Nephron (organoid): ENCODE data around the gene TAS2R14.

ENCODE experiments used
- H3K27ac Mint-ChIP-seq, 3 experiments: 2 replicates each; pipeline ENCODE4 v1.8.0; 2020; ENCODE audit warnings: mixed read lengths in 3 of 3, mild to moderate bottlenecking in 2 of 3, moderate library complexity in 1 of 3
- H3K27me3 Mint-ChIP-seq: 2 replicates; pipeline ENCODE4 v1.8.0; 2021; ENCODE audit warnings: low read depth, mild to moderate bottlenecking, moderate library complexity, mixed read lengths
- H3K36me3 Mint-ChIP-seq: 2 replicates; pipeline ENCODE4 v1.8.0; 2020; ENCODE audit warnings: low read depth, mixed read lengths
- H3K4me1 Mint-ChIP-seq: 2 replicates; pipeline ENCODE4 v1.8.0; 2020; ENCODE audit warnings: mixed read lengths
- H3K4me3 Mint-ChIP-seq, 3 experiments: 2 replicates each; pipeline ENCODE4 v1.8.0; 2020; ENCODE audit warnings: mild to moderate bottlenecking in 3 of 3, mixed read lengths in 3 of 3, moderate library complexity in 2 of 3
- H3K9me3 Mint-ChIP-seq: 2 replicates; pipeline ENCODE4 v1.8.0; 2020; ENCODE audit warnings: mixed read lengths
- TF ChIP-seq, protein P1 (sequence below), 3 experiments: fragments of 200-600 bp; sonication (generic); IDR thresholded peaks; one replicate each; pipeline ENCODE4 v1.5.0; 2021; ENCODE audit warnings: antibody characterized with exemption in 3 of 3; ENCODE audit not compliant: unreplicated experiment in 3 of 3

The TAS2R14 gene

DNA sequence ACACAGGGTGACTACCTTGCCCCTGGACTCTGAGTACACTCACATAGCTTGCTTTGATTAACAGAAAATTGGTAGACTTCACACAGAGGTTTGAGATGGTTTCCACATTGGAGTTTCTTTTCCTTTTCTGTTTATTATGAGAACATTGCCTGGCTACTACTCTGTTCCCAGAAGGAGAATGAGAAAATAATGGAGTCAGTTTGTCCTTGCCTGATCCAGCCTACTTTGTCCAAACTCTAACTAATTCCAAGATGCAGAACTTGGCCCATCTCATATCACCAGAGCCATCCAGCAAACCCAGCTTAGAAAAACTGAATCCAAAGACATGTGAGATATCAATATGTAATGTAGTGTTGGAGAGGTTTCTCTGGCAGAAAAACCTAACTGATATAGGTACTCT lies 27.3 kb upstream of the TAS2R14 start:
- Mint-ChIP-seq H3K9me3 (no peaks in the 10 kb centered on the region), H3K27me3 (no peaks in the 10 kb centered on the region)
- TF ChIP-seq, protein P1, sequence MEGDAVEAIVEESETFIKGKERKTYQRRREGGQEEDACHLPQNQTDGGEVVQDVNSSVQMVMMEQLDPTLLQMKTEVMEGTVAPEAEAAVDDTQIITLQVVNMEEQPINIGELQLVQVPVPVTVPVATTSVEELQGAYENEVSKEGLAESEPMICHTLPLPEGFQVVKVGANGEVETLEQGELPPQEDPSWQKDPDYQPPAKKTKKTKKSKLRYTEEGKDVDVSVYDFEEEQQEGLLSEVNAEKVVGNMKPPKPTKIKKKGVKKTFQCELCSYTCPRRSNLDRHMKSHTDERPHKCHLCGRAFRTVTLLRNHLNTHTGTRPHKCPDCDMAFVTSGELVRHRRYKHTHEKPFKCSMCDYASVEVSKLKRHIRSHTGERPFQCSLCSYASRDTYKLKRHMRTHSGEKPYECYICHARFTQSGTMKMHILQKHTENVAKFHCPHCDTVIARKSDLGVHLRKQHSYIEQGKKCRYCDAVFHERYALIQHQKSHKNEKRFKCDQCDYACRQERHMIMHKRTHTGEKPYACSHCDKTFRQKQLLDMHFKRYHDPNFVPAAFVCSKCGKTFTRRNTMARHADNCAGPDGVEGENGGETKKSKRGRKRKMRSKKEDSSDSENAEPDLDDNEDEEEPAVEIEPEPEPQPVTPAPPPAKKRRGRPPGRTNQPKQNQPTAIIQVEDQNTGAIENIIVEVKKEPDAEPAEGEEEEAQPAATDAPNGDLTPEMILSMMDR (IDR thresholded peaks at IDR 0.05; ENCODE audit: unreplicated experiment in 3 of 3) = no peak

DNA sequence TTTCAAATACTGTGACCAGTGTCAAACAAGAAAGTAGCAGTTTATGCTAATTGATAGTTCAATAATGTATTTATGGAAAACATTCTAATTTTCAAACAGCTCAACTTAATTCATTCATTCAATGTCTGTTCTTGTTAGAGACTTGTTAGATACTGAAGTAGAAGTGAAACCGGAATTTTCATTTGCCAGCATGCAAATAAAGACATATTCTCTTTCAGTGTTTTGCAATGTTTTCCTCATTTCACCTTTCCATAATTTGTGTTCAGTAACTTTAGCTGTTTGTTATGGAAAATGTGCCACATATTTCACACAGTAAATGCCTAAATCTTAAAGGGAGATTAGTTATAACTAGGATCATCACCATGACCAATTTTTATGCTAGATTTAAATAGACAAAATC lies 26.4 kb upstream of the TAS2R14 start:
- TF ChIP-seq, protein P1 (IDR thresholded peaks at IDR 0.05; ENCODE audit: unreplicated experiment in 3 of 3) = no peak
- Mint-ChIP-seq H3K27me3 (no peaks in the 10 kb centered on the region), H3K36me3 (peaks cover 34% of the 10 kb centered on the region), H3K4me3 (no peak overlapping the region), H3K27ac (no peak overlapping the region), H3K4me1 (no peaks in the 10 kb centered on the region), H3K9me3 (no peaks in the 10 kb centered on the region)

More for the DNA sequence above, 27.3 kb upstream of the TAS2R14 start:
- no peak overlapping the region for H3K4me3 Mint-ChIP-seq
- peaks cover 33% of the 10 kb centered on the region for H3K36me3 Mint-ChIP-seq
- H3K4me1 Mint-ChIP-seq = no peaks in the 10 kb centered on the region
- no peak overlapping the region for H3K27ac Mint-ChIP-seq

DNA sequence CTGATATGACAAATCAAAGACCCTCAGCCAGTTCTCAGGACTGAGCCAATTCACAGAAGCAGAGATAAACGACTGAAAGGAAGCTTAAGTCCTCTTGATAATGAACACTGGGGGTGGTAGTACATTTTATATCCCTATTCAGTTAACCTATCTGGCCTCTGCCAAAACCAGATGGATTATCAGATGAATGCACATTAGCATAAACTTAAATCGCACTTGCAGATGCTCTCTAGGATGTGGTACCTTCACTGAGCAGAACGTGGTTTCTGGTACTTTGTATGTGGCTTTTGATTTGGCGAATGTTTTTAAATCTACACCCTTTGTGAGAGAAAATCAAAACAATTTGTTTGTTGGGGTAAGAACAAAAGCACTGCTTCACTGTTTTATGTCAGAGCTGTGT lies 21.1 kb upstream of the TAS2R14 start:
- H3K36me3 Mint-ChIP-seq = peaks cover 64% of the 10 kb centered on the region
- H3K27me3 Mint-ChIP-seq = no peaks in the 10 kb centered on the region
- TF ChIP-seq, protein P1 (IDR thresholded peaks at IDR 0.05; ENCODE audit: unreplicated experiment in 3 of 3) = no peak
- no peak overlapping the region for H3K27ac Mint-ChIP-seq
- peaks cover 24% of the 10 kb centered on the region for H3K9me3 Mint-ChIP-seq
- H3K4me1 Mint-ChIP-seq = no peaks in the 10 kb centered on the region
- H3K4me3 Mint-ChIP-seq = no peak overlapping the region

DNA sequence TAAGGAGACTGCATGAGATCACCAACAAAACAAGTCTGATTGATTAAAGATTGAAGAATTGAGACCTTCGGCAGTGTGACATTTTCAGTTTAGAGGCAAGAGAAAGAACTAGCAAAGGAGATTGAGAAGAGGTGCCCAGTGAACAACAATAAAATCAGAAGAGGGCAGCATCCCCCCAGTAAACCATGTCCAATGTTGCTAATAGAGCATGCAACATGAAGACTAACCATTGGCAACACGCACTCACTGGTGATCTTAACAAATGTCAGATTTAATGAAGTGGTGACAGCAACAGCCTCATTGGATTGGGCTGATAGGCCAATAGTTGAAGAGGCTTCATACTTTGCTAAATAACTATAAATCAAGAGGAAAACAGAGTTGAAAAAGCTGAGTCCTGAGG lies 20.7 kb upstream of the TAS2R14 start:
- no peak overlapping the region for H3K27ac Mint-ChIP-seq
- peaks cover 29% of the 10 kb centered on the region for H3K9me3 Mint-ChIP-seq
- no peaks in the 10 kb centered on the region for H3K4me1 Mint-ChIP-seq
- H3K4me3 Mint-ChIP-seq = no peak overlapping the region
- H3K36me3 Mint-ChIP-seq = peaks cover 68% of the 10 kb centered on the region
- TF ChIP-seq, protein P1 (IDR thresholded peaks at IDR 0.05; ENCODE audit: unreplicated experiment in 3 of 3) = no peak
- no peaks in the 10 kb centered on the region for H3K27me3 Mint-ChIP-seq

DNA sequence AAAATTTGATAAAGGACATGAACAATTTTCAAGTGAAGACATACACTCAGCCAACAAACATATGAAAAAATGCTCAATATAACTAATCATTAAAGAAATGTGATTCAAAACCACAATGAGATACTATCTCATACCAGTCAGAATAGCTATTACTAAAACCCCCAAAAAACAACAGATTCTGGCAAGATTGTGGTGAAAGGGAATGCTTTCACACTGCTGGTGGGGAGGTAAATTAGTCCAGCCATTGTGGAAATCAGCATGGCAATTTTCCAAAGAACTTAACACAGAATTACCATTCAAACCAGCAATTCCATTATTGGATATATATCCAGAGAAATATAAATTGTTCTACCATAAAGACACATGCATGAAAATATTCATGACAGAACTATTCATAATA lies 18.7 kb upstream of the TAS2R14 start:
- TF ChIP-seq, protein P1 (IDR thresholded peaks at IDR 0.05; ENCODE audit: unreplicated experiment in 3 of 3) = no peak
- H3K9me3 Mint-ChIP-seq = peaks cover 48% of the 10 kb centered on the region
- no peaks in the 10 kb centered on the region for H3K27me3 Mint-ChIP-seq
- no peak overlapping the region for H3K27ac Mint-ChIP-seq
- H3K36me3 Mint-ChIP-seq = peaks cover 74% of the 10 kb centered on the region
- H3K4me1 Mint-ChIP-seq = no peaks in the 10 kb centered on the region
- H3K4me3 Mint-ChIP-seq = no peak overlapping the region

DNA sequence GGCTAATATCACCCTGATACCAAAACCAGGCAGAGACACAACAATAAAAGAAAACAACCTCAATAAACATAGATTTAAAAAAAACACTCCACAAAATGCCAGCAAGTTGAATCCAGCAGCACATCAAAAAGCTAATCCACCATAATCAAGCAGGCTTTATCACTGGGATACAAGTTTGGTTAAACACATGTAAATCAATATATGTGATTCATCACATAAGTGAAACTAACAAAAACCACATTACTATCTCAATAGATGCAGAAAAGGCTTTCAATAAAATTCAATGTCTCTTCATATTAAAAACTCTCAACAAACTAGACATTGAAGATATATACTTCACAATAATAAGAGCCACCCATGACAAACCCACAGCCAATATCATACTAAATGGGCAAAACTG lies 17.0 kb upstream of the TAS2R14 start:
- H3K4me3 Mint-ChIP-seq = no peak overlapping the region
- no peaks in the 10 kb centered on the region for H3K4me1 Mint-ChIP-seq
- no peaks in the 10 kb centered on the region for H3K27me3 Mint-ChIP-seq
- no peak overlapping the region for H3K27ac Mint-ChIP-seq
- TF ChIP-seq, protein P1 (IDR thresholded peaks at IDR 0.05; ENCODE audit: unreplicated experiment in 3 of 3) = no peak
- H3K9me3 Mint-ChIP-seq = peaks cover 51% of the 10 kb centered on the region
- peaks cover 71% of the 10 kb centered on the region for H3K36me3 Mint-ChIP-seq
